ENCODE data around the gene DGKI.

GRCh38 chr7:137475966-137476365 is 370.8 kb downstream of the DGKI start:
- TF ChIP-seq JUNB (CRISPR knock-in tag; conservative IDR thresholded peaks at IDR 0.05) (no peak), ARNT (IDR thresholded peaks at IDR 0.05) (no peak), YY1 (IDR thresholded peaks at IDR 0.05; ENCODE audit: borderline replicate concordance in 1 of 3, control insufficient read depth in 1 of 3, extremely low read depth in 1 of 3, insufficient read depth in 3 of 3, insufficient read length in 1 of 3, insufficient replicate concordance in 2 of 3, low read depth in 1 of 3, low read length in 2 of 3) (no peak), PML (IDR thresholded peaks at IDR 0.05; ENCODE audit: low read length) (no peak)
